HUES64 (cell line): ENCODE measurements around the gene ADRA2B.
"Not testable (repeated sequence)": the region's sequence is repeated elsewhere in the genome, so short reads cannot be mapped to it uniquely, and the experiment has no call there.

Source experiments
- H3K27ac ChIP-seq: 2 replicates; pipeline ENCODE4 v1.7.0; 2013; ENCODE audit warnings: low read depth, low read length, inconsistent platforms
- H3K27me3 ChIP-seq: 2 replicates; pipeline ENCODE4 v1.6.1; 2013; ENCODE audit warnings: mild to moderate bottlenecking, low read length; ENCODE audit not compliant: insufficient read depth
- H3K36me3 ChIP-seq: 2 replicates; pipeline ENCODE4 v1.6.1; 2013; ENCODE audit warnings: mild to moderate bottlenecking, low read length; ENCODE audit not compliant: insufficient read depth
- H3K4me1 ChIP-seq: 2 replicates; pipeline ENCODE4 v1.6.1; 2013; ENCODE audit warnings: mild to moderate bottlenecking, low read length, moderate library complexity; ENCODE audit not compliant: insufficient read depth
- H3K4me3 ChIP-seq: 2 replicates; pipeline ENCODE4 v1.5.1; 2013; ENCODE audit warnings: mild to moderate bottlenecking, low read length, moderate library complexity
- H3K9ac ChIP-seq: 2 replicates; pipeline ENCODE4 v1.6.1; 2013; ENCODE audit warnings: mild to moderate bottlenecking, low read depth, low read length
- H3K9me3 ChIP-seq: 2 replicates; pipeline ENCODE4 v1.6.1; 2013; ENCODE audit warnings: low read depth, low read length; ENCODE audit not compliant: insufficient read depth
- WGBS: fragments of 150-250, 120-280 bp; methylation state at CpG from one replicate; pipeline ENCODE4 v1.1.7; 2013; ENCODE audit warnings: missing lambda C conversion rate; 5-methylcytosine and 5-hydroxymethylcytosine counted together

The ADRA2B gene

DNA sequence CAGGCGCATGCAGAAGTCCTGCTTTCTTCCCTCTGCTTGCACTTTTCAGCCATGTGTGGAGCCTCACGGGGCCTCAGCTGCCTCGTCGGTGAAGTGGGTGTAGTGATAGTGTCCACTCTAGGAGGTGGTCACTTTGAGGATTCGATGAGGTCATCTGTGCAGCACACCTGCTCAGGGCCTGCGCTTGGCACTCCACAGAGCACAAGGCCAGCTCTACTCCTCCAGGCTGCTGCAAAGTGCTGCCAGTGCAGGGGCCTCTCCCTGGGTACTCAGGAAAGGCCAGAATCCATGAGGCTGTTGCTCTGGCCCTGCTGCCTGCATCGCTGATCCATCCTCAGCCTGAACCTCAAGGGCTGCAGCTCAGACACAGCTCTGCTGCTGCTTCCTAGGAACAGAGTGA lies 49.9 kb downstream of the ADRA2B start:
- not testable (repeated sequence) for H3K4me3 ChIP-seq, H3K36me3 ChIP-seq, H3K27ac ChIP-seq, H3K9me3 ChIP-seq, H3K27me3 ChIP-seq, H3K4me1 ChIP-seq, H3K9ac ChIP-seq
- WGBS: 82% methylated on average over 4 of the region's 7 CpGs

- not testable (repeated sequence) for H3K9me3 ChIP-seq, H3K27me3 ChIP-seq, H3K36me3 ChIP-seq, H3K4me3 ChIP-seq, H3K27ac ChIP-seq, H3K9ac ChIP-seq, H3K4me1 ChIP-seq
- 96% methylated on average over 4 of the region's 4 CpGs for WGBS
These were observed 50.4 kb downstream of the ADRA2B start for GRCh38 chr2:96065954-96066353.

DNA sequence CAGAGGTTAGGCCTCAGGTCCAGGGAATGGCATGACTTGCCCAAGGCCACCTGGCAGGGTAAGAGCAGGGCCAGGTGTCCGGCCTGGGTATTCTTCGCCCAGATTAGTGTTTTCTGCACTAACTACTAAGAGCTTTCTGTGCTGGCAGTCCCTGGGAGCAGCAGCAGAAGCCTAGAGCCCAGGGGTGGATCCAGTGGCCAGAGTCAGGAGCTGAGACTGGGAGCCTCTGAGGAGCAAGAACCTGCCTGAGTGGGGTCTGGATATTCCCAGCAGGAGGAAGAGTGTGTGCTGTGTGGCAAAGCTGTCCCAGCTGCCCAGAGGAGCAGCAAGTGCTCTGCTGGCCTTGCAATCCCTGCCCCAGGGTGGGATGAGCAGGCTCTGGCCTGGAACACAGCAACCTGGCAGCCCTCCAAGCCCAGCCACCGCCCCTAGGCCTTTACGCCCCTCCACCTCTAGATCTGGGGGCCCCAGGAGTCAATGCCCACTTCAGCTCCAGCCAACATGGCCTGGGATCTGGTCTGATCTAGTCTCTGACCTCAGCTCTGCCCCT lies 50.9 kb downstream of the ADRA2B start:
- Histone ChIP-seq H3K36me3 (no peaks in the 10 kb centered on the region), H3K27ac (no peak overlapping the region), H3K4me3 (no peak overlapping the region), H3K9ac (no peak overlapping the region), H3K9me3 (no peaks in the 10 kb centered on the region), H3K27me3 (no peaks in the 10 kb centered on the region), H3K4me1 (peaks cover 4% of the 10 kb centered on the region; the same call in 1 of the 2 replicates)
- WGBS: 95% methylated on average over 4 of the region's 4 CpGs

DNA sequence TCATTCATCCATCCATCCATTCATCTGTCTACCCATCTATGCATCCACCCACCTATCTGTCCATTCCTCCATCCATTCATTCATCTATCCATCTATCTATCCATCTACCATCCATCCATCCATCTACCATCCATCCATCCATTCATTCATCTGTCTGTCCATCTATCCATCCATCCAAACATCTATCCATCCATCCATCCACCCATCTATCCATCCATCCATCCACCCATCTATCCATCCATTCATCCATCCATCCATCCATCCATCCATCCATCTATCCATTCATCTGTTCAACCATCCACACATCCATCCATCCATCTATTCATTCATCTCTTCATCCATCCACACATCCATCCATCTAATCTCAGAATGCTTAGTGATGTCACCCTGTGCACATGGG lies 51.6 kb downstream of the ADRA2B start:
- not testable (repeated sequence) for H3K9ac ChIP-seq, H3K36me3 ChIP-seq, H3K27ac ChIP-seq, H3K27me3 ChIP-seq, H3K4me1 ChIP-seq, H3K9me3 ChIP-seq, H3K4me3 ChIP-seq

DNA sequence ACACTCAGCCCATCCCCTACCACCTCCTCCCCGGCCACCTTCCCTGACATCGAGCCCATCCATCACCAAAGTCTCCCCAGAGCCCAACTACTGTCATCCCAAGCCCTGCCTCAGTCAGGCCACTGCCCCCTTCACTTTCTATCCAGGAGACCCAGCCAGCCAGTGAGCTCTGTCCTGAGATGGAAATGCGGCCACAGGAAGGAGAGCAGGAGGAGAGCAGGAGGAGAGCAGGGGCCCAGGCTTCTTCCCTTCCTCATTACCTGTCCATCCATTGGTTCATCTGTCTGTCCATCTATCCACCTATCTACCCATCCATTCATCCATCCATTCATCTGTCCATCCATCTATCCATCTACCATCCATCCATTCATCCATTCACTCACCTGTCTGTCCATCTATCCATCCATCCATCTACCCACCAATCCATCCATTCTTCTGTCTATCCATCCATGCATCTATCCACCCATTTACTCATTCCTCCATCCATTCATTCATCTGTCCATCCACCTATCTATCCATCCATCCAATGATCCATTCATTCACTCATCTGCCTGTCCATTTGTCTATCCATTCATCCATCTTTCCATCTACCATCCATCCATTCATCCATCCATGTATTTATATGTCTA lies 52.2 kb downstream of the ADRA2B start:
- H3K9me3 ChIP-seq, H3K4me1 ChIP-seq, H3K4me3 ChIP-seq, H3K27me3 ChIP-seq, H3K36me3 ChIP-seq, H3K27ac ChIP-seq, H3K9ac ChIP-seq: not testable (repeated sequence)
- 92% methylated on average over 1 of the region's 3 CpGs for WGBS

DNA sequence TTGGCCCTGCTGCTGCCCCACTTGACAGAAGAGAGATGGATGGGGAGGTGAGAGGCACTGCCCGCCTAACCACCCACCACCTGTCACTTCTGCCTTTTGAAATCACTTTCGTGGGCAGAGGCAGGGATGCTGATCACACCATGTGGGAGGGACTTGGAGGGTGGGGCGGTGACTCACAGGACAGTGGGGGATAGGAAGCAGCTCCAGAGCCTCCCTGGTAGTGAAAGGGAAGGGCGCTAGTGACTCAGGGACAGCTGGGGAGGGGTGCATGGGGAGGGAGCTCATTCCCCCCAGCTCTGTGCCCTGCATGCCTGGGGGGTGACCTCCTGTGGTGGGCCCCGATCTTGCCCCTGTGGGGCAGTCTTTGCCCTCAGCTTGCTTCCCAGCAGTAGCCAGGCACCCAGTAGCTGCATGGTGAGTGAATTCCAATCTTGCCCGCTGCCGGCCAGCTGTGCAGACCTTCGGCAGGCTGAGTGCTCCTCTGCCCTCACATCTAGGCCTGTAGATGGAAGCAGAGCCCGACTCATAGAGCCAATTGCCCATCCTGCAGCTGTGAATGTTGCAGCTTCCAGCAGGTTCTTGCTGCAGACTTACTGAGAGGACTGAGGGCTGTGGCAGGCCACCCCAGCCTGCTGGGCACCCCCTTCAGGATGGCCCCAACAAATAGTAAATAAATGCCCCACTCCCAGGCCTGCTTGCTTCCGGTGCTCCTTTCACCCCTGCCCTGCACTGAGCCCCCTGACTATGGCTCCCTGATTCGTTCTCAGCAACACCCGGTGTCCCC lies 53.1 kb downstream of the ADRA2B start:
- H3K36me3 ChIP-seq, H3K27ac ChIP-seq, H3K27me3 ChIP-seq, H3K4me3 ChIP-seq, H3K9ac ChIP-seq, H3K9me3 ChIP-seq, H3K4me1 ChIP-seq: not testable (repeated sequence)
- 60% methylated on average over 8 of the region's 12 CpGs for WGBS
